ENCODE results near the gene FKTN. TPM values are rescaled to one million over a fixed set of nuclear protein-coding genes. Genes with fewer than 3 reads are reported as not detected.
"Not testable (repeated sequence)": the region's sequence is repeated elsewhere in the genome, so short reads cannot be mapped to it uniquely, and the experiment has no call there.

Gene FKTN
- total RNA-seq, 1 donor from 2014 or later: 21.1 TPM

GRCh38 chr9:105520992-105521391, 36.9 kb upstream of the FKTN start:
- not testable (repeated sequence) for H3K27me3 Mint-ChIP-seq (ENCODE audit: low read depth, unreplicated experiment); H3K9ac ChIP-seq (ENCODE audit: low read length); H3K36me3 ChIP-seq (ENCODE audit: insufficient read depth, low read length); H3K4me1 ChIP-seq (ENCODE audit: insufficient read depth, low read length); FAIRE-seq; H3K9me3 ChIP-seq (ENCODE audit: insufficient read depth, low read depth, low read length); H3K27ac ChIP-seq (ENCODE audit: low read depth, low read length); H3K27me3 ChIP-seq (ENCODE audit: insufficient read depth, low read length); H3K4me3 Mint-ChIP-seq (ENCODE audit: unreplicated experiment); H3K4me3 ChIP-seq (ENCODE audit: insufficient read depth, low read depth, low read length); H3K9me3 Mint-ChIP-seq (ENCODE audit: unreplicated experiment); DNase-seq (ENCODE audit: low read depth); H4K20me1 ChIP-seq (ENCODE audit: insufficient read depth, low read length); H3K27ac Mint-ChIP-seq (ENCODE audit: unreplicated experiment); H3K79me2 ChIP-seq (ENCODE audit: insufficient read depth, low read length); H2AFZ ChIP-seq (ENCODE audit: low read depth, low read length); H3K4me1 Mint-ChIP-seq (ENCODE audit: low read depth, unreplicated experiment); H3K4me2 ChIP-seq (ENCODE audit: low read length)
- H3K36me3 Mint-ChIP-seq (ENCODE audit: low read depth, unreplicated experiment): peaks cover 38% of the 10 kb centered on the region

- not testable (repeated sequence) for H3K4me1 ChIP-seq (ENCODE audit: insufficient read depth, low read length); H3K4me2 ChIP-seq (ENCODE audit: low read length); H3K9me3 Mint-ChIP-seq (ENCODE audit: unreplicated experiment); H3K27ac ChIP-seq (ENCODE audit: low read depth, low read length); H2AFZ ChIP-seq (ENCODE audit: low read depth, low read length); H3K27me3 Mint-ChIP-seq (ENCODE audit: low read depth, unreplicated experiment); H4K20me1 ChIP-seq (ENCODE audit: insufficient read depth, low read length); H3K4me3 ChIP-seq (ENCODE audit: insufficient read depth, low read depth, low read length); H3K27ac Mint-ChIP-seq (ENCODE audit: unreplicated experiment); H3K4me1 Mint-ChIP-seq (ENCODE audit: low read depth, unreplicated experiment); H3K4me3 Mint-ChIP-seq (ENCODE audit: unreplicated experiment); H3K79me2 ChIP-seq (ENCODE audit: insufficient read depth, low read length); H3K9me3 ChIP-seq (ENCODE audit: insufficient read depth, low read depth, low read length); H3K27me3 ChIP-seq (ENCODE audit: insufficient read depth, low read length); H3K36me3 ChIP-seq (ENCODE audit: insufficient read depth, low read length); H3K9ac ChIP-seq (ENCODE audit: low read length); DNase-seq (ENCODE audit: low read depth)
- H3K36me3 Mint-ChIP-seq (ENCODE audit: low read depth, unreplicated experiment): peaks cover 35% of the 10 kb centered on the region
- FAIRE-seq: peak; percentile 5
Measured at GRCh38 chr9:105522618-105523385, 35.1 kb upstream of the FKTN start.

- Mint-ChIP-seq H3K27ac (ENCODE audit: unreplicated experiment) (no peak overlapping the region), H3K4me1 (ENCODE audit: low read depth, unreplicated experiment) (no peaks in the 10 kb centered on the region), H3K27me3 (ENCODE audit: low read depth, unreplicated experiment) (no peaks in the 10 kb centered on the region), H3K36me3 (ENCODE audit: low read depth, unreplicated experiment) (peaks cover 18% of the 10 kb centered on the region), H3K4me3 (ENCODE audit: unreplicated experiment) (no peak overlapping the region), H3K9me3 (ENCODE audit: unreplicated experiment) (peaks cover 14% of the 10 kb centered on the region)
- Histone ChIP-seq H3K4me3 (ENCODE audit: insufficient read depth, low read depth, low read length) (no peak overlapping the region), H3K27me3 (ENCODE audit: insufficient read depth, low read length) (no peaks in the 10 kb centered on the region), H3K9me3 (ENCODE audit: insufficient read depth, low read depth, low read length) (no peaks in the 10 kb centered on the region), H4K20me1 (ENCODE audit: insufficient read depth, low read length) (no peaks in the 10 kb centered on the region), H3K4me2 (ENCODE audit: low read length) (no peak overlapping the region), H3K36me3 (ENCODE audit: insufficient read depth, low read length) (peaks cover 3% of the 10 kb centered on the region), H3K79me2 (ENCODE audit: insufficient read depth, low read length) (no peaks in the 10 kb centered on the region), H3K9ac (ENCODE audit: low read length) (no peak overlapping the region), H2AFZ (ENCODE audit: low read depth, low read length) (no peak overlapping the region), H3K27ac (ENCODE audit: low read depth, low read length) (no peak overlapping the region), H3K4me1 (ENCODE audit: insufficient read depth, low read length) (peaks cover 3% of the 10 kb centered on the region)
- DNase-seq (ENCODE audit: low read depth): no peak
- no peak for TF ChIP-seq EZH2 (IDR thresholded peaks at IDR 0.05; ENCODE audit: insufficient read depth, low read length)
- no peak for TF ChIP-seq CTCF (IDR thresholded peaks at IDR 0.05; ENCODE audit: insufficient read depth, low read depth, low read length)
- FAIRE-seq: no peak
Measured at GRCh38 chr9:105531530-105531929, 26.4 kb upstream of the FKTN start.
